Measurements from ENCODE around the gene TRIO. TPM values are rescaled to one million over a fixed set of nuclear protein-coding genes. Genes with fewer than 3 reads are reported as not detected.

The TRIO gene
- total and polyA plus RNA-seq, 2 donors (not counting 3 experiments of a cell fraction or from before 2014, with no cell fraction given): 82.9 to 248 TPM

GRCh38 chr5:14353726-14354474, 210.8 kb downstream of the TRIO start:
- Histone ChIP-seq H3K4me2 (ENCODE audit: insufficient read depth, low read length) (no peak overlapping the region), H3K27ac (ENCODE audit: insufficient read depth, low read depth, low read length) (no peak overlapping the region)
- intact Hi-C loops (cut with micrococcal nuclease): no loop called here

More at GRCh38 chr5:14353726-14354474, 210.8 kb downstream of the TRIO start:
- Histone ChIP-seq H3K4me3 (replicated peaks in 1 of 3; ENCODE audit: insufficient read depth in 1 of 3, low read depth in 1 of 3, low read length in 3 of 3) (no peak overlapping the region), H3K9me3 (replicated peaks; ENCODE audit: control insufficient read depth, insufficient read depth, low read length) (no peaks in the 10 kb centered on the region), H2AFZ (ENCODE audit: low read depth, low read length) (no peak overlapping the region), H3K27me3 (ENCODE audit: control insufficient read depth in 2 of 2, insufficient read depth in 2 of 2, low read length in 2 of 2) (no peaks in the 10 kb centered on the region), H3K9me1 (replicated peaks; ENCODE audit: control insufficient read depth, extremely low read depth, insufficient read depth, low read length) (no peaks in the 10 kb centered on the region), H3K79me2 (ENCODE audit: control insufficient read depth, insufficient read depth, low read length) (peaks cover 44% of the 10 kb centered on the region), H3K4me1 (ENCODE audit: control insufficient read depth, extremely low read depth, insufficient read depth, low read length) (peaks cover 29% of the 10 kb centered on the region), H4K20me1 (replicated peaks; ENCODE audit: control insufficient read depth, extremely low read depth, insufficient read depth, low read length) (peaks cover 2% of the 10 kb centered on the region), H3K9ac (replicated peaks; ENCODE audit: extremely low read depth, insufficient read depth, low read length) (no peak overlapping the region), H3K36me3 (ENCODE audit: control insufficient read depth in 2 of 2, extremely low read depth in 1 of 2, insufficient read depth in 2 of 2, low read length in 2 of 2) (peaks cover 2 to 5% of the 10 kb centered on the region in 2 experiments)
- no peak for TF ChIP-seq MYC (IDR thresholded peaks at IDR 0.05; ENCODE audit: low read depth, low read length)
- no peak for TF ChIP-seq JUN (IDR thresholded peaks at IDR 0.05; ENCODE audit: borderline replicate concordance, insufficient read depth, insufficient read length, low read depth)
- TF ChIP-seq FOS (IDR thresholded peaks at IDR 0.05; ENCODE audit: borderline replicate concordance, insufficient read depth, low read length): no peak
- no peak for TF ChIP-seq CTCF (IDR thresholded peaks at IDR 0.05; ENCODE audit: extremely low read depth in 1 of 2, insufficient read depth in 1 of 2, low read depth in 1 of 2, low read length in 2 of 2)
- no peak for TF ChIP-seq POLR2A (IDR thresholded peaks at IDR 0.05; ENCODE audit: low read depth, low read length)
- no peak for TF ChIP-seq EZH2 (IDR thresholded peaks at IDR 0.05; ENCODE audit: borderline replicate concordance, low read depth, low read length, severe bottlenecking)
- no peak for TF ChIP-seq GATA2 (IDR thresholded peaks at IDR 0.05; ENCODE audit: insufficient read depth, insufficient read length, low read depth, low read length)
- TF ChIP-seq MAX (IDR thresholded peaks at IDR 0.05; ENCODE audit: insufficient read depth, insufficient read length): no peak
- no peak for TF ChIP-seq POLR2AphosphoS5 (IDR thresholded peaks at IDR 0.05; ENCODE audit: insufficient read depth, low read depth, low read length)
- BruUV-seq (replicated peaks): no TSS peak
- dilution Hi-C loops (cut with MboI; ENCODE audit: extremely low pct_ligation_motif_present, low sequenced_read_pairs): no loop called here
- ChIA-PET POLR2A (no interaction called here), CTCF (interaction anchor here (1.1 to 2.0 kb wide), 3 partner anchors 10 to 295 kb away, joined by 3 to 5 read pairs (median 5); no protein-coding TSS in a partner anchor)
- no peak for FAIRE-seq
- no peak for DNase-seq (ENCODE audit: low read depth, low spot score)
